Measurements from ENCODE around the gene DNAJC18.
A peak's percentile ranks its signal among the peaks of the same experiment; 100 is the strongest.

Gene DNAJC18

GRCh38 chr5:139438707-139439012 is 665 bp downstream of the DNAJC18 start:
- no peak for DNase-seq (ENCODE audit: low read depth in 2 of 2)
- peak overlapping the region; percentile 93 to 95 for H3K4me3 ChIP-seq (replicated peaks in 1 of 2; ENCODE audit: low read depth in 2 of 2, low read length in 2 of 2)
- no peak for TF ChIP-seq CTCF (IDR thresholded peaks at IDR 0.05; ENCODE audit: low read depth, low read length)

DNA sequence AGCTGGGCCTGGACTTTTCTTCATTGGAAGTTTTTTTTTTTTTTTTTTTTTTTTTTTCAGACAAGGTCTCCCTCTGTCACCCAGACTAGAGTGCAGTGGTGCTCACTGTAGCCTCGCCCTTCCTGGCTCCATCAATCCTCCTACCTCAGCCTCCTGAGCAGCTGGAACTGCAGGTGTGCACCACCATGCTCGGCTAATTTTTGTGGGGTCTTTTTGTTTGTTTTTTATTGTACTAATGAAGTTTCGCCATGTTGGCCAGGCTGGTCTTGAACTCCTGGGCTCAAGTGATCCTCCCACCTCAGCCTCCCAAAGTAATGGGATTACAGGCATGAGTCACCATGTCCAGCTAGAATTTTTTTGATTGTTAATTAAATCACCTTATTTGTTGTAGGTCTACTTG is 3.6 kb downstream of the DNAJC18 start:
- TF ChIP-seq CTCF (IDR thresholded peaks at IDR 0.05; ENCODE audit: low read depth, low read length): no peak
- DNase-seq (ENCODE audit: low read depth in 2 of 2): no peak
- no peak overlapping the region for H3K4me3 ChIP-seq (replicated peaks in 1 of 2; ENCODE audit: low read depth in 2 of 2, low read length in 2 of 2)

DNA sequence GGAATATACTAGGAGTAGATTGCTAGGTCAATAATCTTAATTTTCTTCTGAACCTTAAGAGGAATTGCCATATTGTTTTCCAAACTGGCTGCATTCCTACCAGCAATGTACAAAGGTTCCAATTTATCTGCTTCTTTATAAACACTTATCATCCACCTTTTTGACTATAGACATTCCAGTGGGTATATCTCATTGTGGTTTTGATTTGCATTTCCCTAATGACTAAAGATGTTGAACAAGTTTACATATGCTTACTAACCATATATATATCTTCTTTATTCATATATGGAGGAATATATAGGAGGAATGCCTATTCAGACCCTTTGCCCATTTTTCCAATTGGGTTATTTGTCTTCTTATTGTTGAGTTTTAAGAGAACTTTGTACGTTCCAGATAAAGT is 7.6 kb downstream of the DNAJC18 start:
- DNase-seq (ENCODE audit: low read depth in 2 of 2): no peak
- TF ChIP-seq CTCF (IDR thresholded peaks at IDR 0.05; ENCODE audit: low read depth, low read length): no peak
- H3K4me3 ChIP-seq (replicated peaks in 1 of 2; ENCODE audit: low read depth in 2 of 2, low read length in 2 of 2): no peak overlapping the region

DNA sequence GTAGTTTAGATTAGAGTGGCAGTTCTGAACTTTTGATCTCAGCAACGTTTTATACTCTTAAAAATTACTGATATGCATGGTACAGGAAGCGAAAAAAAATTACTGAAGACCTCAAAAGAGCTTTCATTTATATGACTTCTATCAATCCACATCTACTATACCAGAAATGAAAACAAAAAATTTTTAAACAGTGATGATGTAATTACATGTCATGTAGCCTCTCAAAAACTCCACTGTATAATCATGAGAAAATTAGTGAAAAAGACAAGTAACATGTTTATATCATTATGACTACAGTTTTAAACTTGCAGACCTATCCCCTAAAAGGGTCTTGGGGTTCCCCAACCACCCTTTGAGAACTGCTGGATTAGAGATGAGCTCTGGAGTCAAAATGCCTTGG is 9.3 kb downstream of the DNAJC18 start:
- no peak for DNase-seq (ENCODE audit: low read depth in 2 of 2)
- TF ChIP-seq CTCF (IDR thresholded peaks at IDR 0.05; ENCODE audit: low read depth, low read length): no peak
- H3K4me3 ChIP-seq (replicated peaks in 1 of 2; ENCODE audit: low read depth in 2 of 2, low read length in 2 of 2): no peak overlapping the region

DNA sequence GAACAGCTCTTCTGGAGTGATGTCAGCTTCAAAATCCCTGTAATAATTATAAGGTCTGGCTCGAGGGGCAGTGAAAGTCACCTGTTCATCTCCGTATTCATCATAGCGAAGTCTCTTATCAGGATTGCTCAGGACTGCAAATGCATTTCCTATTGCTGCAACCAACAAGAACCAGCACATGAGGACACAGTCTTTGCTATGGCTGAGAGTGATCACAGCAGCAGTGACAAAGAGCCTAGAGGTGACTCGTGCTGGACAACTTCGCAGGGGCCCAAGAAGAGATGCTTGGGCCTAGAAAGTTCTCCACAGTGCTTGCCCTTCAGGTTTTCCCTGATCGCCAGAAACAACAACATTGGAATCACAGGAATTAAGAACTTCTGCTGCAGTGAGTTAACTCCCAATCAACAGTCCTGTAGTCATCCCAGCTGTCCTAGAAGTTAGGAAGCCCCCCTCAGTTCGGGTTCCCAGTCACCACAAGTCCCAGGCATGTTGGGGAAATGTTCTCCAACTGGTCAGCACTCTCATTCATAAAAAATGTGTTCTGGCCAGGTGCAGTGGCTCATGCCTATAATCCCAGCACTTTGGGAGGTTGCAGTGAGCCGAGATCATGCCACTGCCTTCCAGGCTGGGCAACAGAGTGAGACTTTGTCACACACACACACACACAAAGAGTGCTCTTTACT is 13.0 kb downstream of the DNAJC18 start:
- TF ChIP-seq CTCF (IDR thresholded peaks at IDR 0.05; ENCODE audit: low read depth, low read length): no peak
- no peak overlapping the region for H3K4me3 ChIP-seq (replicated peaks in 1 of 2; ENCODE audit: low read depth in 2 of 2, low read length in 2 of 2)
- peak; percentile 33 to 63 for DNase-seq (ENCODE audit: low read depth in 2 of 2)

DNA sequence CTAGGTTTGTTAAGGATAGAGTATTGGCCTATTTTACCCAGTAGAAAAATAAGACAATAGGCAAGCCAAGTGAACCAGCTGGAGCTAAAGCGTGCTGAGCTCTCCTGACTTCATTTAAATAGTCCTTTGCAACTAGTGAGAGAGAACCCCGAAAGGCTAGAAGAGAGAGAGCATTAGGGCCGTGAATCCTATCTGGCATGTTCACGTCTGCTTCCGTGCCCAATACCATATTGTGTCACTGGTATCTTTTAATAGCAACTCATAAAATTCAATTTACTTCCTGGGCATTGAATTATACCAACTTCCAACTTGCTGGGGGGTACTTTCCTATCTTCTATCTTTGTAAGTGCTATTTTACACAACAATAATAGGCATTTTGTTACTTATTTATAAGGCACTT is 13.8 kb downstream of the DNAJC18 start:
- H3K4me3 ChIP-seq (replicated peaks in 1 of 2; ENCODE audit: low read depth in 2 of 2, low read length in 2 of 2): no peak overlapping the region
- no peak for TF ChIP-seq CTCF (IDR thresholded peaks at IDR 0.05; ENCODE audit: low read depth, low read length)
- no peak for DNase-seq (ENCODE audit: low read depth in 2 of 2)

GRCh38 chr5:139422307-139422893 is 16.9 kb downstream of the DNAJC18 start:
- H3K4me3 ChIP-seq (replicated peaks in 1 of 2; ENCODE audit: low read depth in 2 of 2, low read length in 2 of 2): no peak overlapping the region
- peak; percentile 85 to 86 for DNase-seq (ENCODE audit: low read depth in 2 of 2)
- peak; percentile 80 for TF ChIP-seq CTCF (IDR thresholded peaks at IDR 0.05; ENCODE audit: low read depth, low read length)
